Measurements from ENCODE around the gene SLIT3.

DNA sequence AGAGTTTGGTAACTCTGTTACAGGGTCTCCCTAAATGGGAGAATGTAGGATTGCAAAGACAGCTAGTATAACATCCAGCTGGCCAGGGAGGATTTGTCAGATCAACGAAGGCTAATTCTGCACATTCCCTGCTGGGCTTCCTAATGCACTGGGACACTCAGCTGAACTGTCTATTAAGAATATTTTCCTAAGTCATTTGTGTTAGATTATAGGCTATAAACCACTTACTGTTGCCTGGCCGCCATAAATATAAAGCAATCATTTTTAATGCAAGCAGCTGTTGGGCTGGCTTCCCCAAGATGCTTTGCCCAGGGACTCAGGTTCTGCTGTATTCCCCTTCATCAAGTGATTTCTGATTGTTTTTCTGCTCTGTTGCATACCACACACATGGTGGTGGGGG, 35.3 kb upstream of the SLIT3 start:
- TF ChIP-seq, protein P1, sequence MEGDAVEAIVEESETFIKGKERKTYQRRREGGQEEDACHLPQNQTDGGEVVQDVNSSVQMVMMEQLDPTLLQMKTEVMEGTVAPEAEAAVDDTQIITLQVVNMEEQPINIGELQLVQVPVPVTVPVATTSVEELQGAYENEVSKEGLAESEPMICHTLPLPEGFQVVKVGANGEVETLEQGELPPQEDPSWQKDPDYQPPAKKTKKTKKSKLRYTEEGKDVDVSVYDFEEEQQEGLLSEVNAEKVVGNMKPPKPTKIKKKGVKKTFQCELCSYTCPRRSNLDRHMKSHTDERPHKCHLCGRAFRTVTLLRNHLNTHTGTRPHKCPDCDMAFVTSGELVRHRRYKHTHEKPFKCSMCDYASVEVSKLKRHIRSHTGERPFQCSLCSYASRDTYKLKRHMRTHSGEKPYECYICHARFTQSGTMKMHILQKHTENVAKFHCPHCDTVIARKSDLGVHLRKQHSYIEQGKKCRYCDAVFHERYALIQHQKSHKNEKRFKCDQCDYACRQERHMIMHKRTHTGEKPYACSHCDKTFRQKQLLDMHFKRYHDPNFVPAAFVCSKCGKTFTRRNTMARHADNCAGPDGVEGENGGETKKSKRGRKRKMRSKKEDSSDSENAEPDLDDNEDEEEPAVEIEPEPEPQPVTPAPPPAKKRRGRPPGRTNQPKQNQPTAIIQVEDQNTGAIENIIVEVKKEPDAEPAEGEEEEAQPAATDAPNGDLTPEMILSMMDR (IDR thresholded peaks at IDR 0.05): no peak
- no peak for TF ChIP-seq POLR2A (IDR thresholded peaks at IDR 0.05)
